Spleen (tissue), 11 donors: ENCODE results near the gene SLC17A5. TPM values are rescaled to one million over a fixed set of nuclear protein-coding genes. Genes with fewer than 3 reads are reported as not detected.

ENCODE experiments used
- DNase-seq: peaks from one replicate; pipeline ENCODE4 v3.0.0-alpha.2; 2020
- H3K27ac ChIP-seq, 8 donors: fragments of 200-600 bp; sonication (generic) in 7 of 8; 1 replicate in 4 of 8; 2 replicates in 4 of 8; pipeline versions ENCODE4 v1.5.0 to v1.8.0; 2016 to 2021; ENCODE audit warnings: inconsistent platforms in 4 of 8, mild to moderate bottlenecking in 4 of 8, moderate library complexity in 1 of 8
- H3K27me3 ChIP-seq, 7 donors: fragments of 200-600 bp; sonication (generic) in 6 of 7; replicated peaks in 1 of 7; 1 replicate in 4 of 7; 2 replicates in 3 of 7; pipeline versions ENCODE4 v1.5.0 to v1.8.0; 2016 to 2021; ENCODE audit warnings: inconsistent platforms in 3 of 7, mild to moderate bottlenecking in 1 of 7
- H3K36me3 ChIP-seq, 6 donors: fragments of 200-600 bp; sonication (generic) in 5 of 6; 1 replicate in 4 of 6; 2 replicates in 2 of 6; pipeline versions ENCODE4 v1.5.0 to v1.8.0; 2016 to 2021; ENCODE audit warnings: inconsistent platforms in 2 of 6
- H3K4me1 ChIP-seq, 6 donors: fragments of 200-600 bp; sonication (generic) in 5 of 6; 1 replicate in 3 of 6; 2 replicates in 3 of 6; pipeline versions ENCODE4 v1.5.0 to v1.8.0; 2016 to 2021; ENCODE audit warnings: inconsistent platforms in 3 of 6
- H3K4me3 ChIP-seq, 8 donors: fragments of 200-600 bp; sonication (generic) in 7 of 8; 1 replicate in 4 of 8; 2 replicates in 4 of 8; pipeline versions ENCODE4 v1.5.0 to v1.8.0; 2016 to 2021; ENCODE audit warnings: inconsistent platforms in 4 of 8, mild to moderate bottlenecking in 4 of 8, moderate library complexity in 2 of 8
- H3K9me3 ChIP-seq, 8 donors: fragments of 200-600 bp; sonication (generic) in 7 of 8; 1 replicate in 4 of 8; 2 replicates in 4 of 8; pipeline versions ENCODE4 v1.5.0 to v1.8.0; 2016 to 2021; ENCODE audit warnings: inconsistent platforms in 4 of 8
- POLR2A ChIP-seq, 3 donors: fragments of 450-650 bp; IDR thresholded peaks; one replicate each; pipeline ENCODE4 v1.5.1; 2017; ENCODE audit warnings: antibody characterized with exemption in 3 of 3, mild to moderate bottlenecking in 1 of 3
- POLR2AphosphoS5 ChIP-seq, 3 donors: sonication (generic); formaldehyde crosslinking; IDR thresholded peaks; one replicate each; pipeline ENCODE4 v1.5.1; 2017; ENCODE audit warnings: antibody characterized with exemption in 3 of 3
- WGBS, 5 donors: extraction: QIAGEN DNeasy Blood & Tissue Kit in 3 of 5; methylation state at CpG; one replicate each; pipeline versions ENCODE4 v1.1.5 to v1.1.7; 2013 to 2018; 5-methylcytosine and 5-hydroxymethylcytosine counted together
- intact Hi-C: fragments of 100-400 bp; cut with DNase I; formaldehyde crosslinking; loops from one replicate; pipeline ENCODE4 v1.15.0; 2023; ENCODE audit warnings: low total_unique reads
- polyA plus RNA-seq, 3 donors: library from polyadenylated mRNA; stranded (reverse); fragments of 200-250 nt; gene quantifications; one replicate each; pipeline ENCODE4 v1.2.1, GENCODE V29; 2013
- total RNA-seq, 7 donors: library from RNA; depleted of rRNA in 3 of 7; stranded (reverse); fragments of >200 nt in 3 of 7; fragmentation: NEBNext Ultra II Directional in 4 of 7; extraction: Animal tissue kit (Norgen Biotek cat#: 25700) in 4 of 7; gene quantifications; one replicate each; pipeline versions ENCODE4 v1.1.0 to v1.2.1, GENCODE V29; 2016 to 2021
- TF ChIP-seq, protein P1 (sequence below), 11 experiments: fragments of 200-600 bp in 7 of 11; fragments of 450-650 bp in 4 of 11; sonication (generic) in 4 of 11; IDR thresholded peaks in 8 of 11; conservative IDR thresholded peaks in 3 of 11; 1 replicate in 7 of 11; 2 replicates in 4 of 11; pipeline versions ENCODE4 v1.4.0 to v1.8.0; 2016 to 2021; ENCODE audit warnings: antibody characterized with exemption in 11 of 11, inconsistent platforms in 4 of 11, mild to moderate bottlenecking in 1 of 11
- donor health status: healthy with polysubstance abuse.
- donor health status: DM: no; HTN: no; CAD: no; lungs with moderate emphysema.
- donor health status: DM: no; HTN: no; CAD: no.
- donor health status: Bipolar disorder and iron deficiency.
- donor health status: healthy.
- donor health status: DM: no; HTN: no; CAD: no.
- donor health status: DM: yes; HTN: yes; CAD: no.

Gene SLC17A5
- total and polyA plus RNA-seq, 10 donors, result 1.1 to 22.8 (median 11.9) TPM

DNA sequence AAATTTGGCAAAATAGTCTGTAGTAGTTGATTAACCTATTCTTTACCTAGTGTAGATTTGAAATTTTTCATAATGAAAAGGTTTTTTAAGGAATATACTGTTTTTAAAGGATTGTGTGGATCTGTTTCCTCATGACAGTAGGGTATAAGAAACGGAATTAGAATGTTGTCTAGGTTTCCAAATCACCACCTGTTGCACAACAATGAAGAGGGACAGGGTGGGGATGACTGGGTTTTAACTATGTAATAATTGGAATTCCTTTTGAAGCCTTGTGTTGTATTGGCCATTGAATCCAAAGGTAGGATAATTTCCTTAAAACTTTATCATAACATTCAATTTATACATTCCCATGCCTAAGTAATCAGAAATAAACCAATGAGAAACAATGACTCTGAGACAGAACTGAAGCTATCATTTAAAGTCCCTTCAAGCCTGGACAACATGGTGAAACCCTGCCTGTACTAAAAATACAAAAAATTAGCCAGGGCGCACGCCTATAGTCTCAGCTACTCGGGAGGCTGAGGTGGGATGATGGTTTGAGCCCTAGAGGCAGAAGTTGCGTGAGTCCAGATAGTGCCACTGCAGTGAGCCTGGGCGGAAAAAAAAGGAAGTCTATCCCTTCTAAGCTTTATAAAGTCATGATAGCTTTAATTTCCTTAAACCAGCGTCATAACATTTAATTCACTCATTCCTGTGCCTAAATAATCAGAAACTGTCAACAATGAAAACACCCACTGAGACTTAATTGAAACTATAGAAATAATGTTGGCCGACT lies 18.3 kb upstream of the SLC17A5 start:
- Histone ChIP-seq H3K27me3 (peaks cover 0 to 24% (median 0%) of the 10 kb centered on the region in 7 donors), H3K27ac (no peak overlapping the region), H3K4me1 (peaks cover 0 to 7% (median 0%) of the 10 kb centered on the region in 6 donors), H3K9me3 (no peaks in the 10 kb centered on the region), H3K4me3 (no peak overlapping the region), H3K36me3 (no peaks in the 10 kb centered on the region)
- intact Hi-C loops, result no loop called here
- WGBS, 5 donors, result 51 to 79% (median 67%) methylated on average over 8 of the region's 8 CpGs
- TF ChIP-seq, protein P1, sequence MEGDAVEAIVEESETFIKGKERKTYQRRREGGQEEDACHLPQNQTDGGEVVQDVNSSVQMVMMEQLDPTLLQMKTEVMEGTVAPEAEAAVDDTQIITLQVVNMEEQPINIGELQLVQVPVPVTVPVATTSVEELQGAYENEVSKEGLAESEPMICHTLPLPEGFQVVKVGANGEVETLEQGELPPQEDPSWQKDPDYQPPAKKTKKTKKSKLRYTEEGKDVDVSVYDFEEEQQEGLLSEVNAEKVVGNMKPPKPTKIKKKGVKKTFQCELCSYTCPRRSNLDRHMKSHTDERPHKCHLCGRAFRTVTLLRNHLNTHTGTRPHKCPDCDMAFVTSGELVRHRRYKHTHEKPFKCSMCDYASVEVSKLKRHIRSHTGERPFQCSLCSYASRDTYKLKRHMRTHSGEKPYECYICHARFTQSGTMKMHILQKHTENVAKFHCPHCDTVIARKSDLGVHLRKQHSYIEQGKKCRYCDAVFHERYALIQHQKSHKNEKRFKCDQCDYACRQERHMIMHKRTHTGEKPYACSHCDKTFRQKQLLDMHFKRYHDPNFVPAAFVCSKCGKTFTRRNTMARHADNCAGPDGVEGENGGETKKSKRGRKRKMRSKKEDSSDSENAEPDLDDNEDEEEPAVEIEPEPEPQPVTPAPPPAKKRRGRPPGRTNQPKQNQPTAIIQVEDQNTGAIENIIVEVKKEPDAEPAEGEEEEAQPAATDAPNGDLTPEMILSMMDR (IDR thresholded peaks at IDR 0.05 in 8 of 11, conservative IDR thresholded peaks at IDR 0.05 in 3 of 11), result no peak
- TF ChIP-seq POLR2A (IDR thresholded peaks at IDR 0.05) (no peak), POLR2AphosphoS5 (IDR thresholded peaks at IDR 0.05) (no peak)
- DNase-seq, result no peak

- no peaks in the 10 kb centered on the region for H3K9me3 ChIP-seq
- peaks cover 0 to 33% (median 0%) of the 10 kb centered on the region in 7 donors for H3K27me3 ChIP-seq
- intact Hi-C loops, result no loop called here
- H3K4me1 ChIP-seq, result peaks cover 0 to 3% (median 0%) of the 10 kb centered on the region in 6 donors
- TF ChIP-seq POLR2A (IDR thresholded peaks at IDR 0.05) (no peak), POLR2AphosphoS5 (IDR thresholded peaks at IDR 0.05) (no peak)
- TF ChIP-seq, protein P1 (IDR thresholded peaks at IDR 0.05 in 8 of 11, conservative IDR thresholded peaks at IDR 0.05 in 3 of 11), result no peak
- no peak overlapping the region for H3K4me3 ChIP-seq
- no peaks in the 10 kb centered on the region for H3K36me3 ChIP-seq
- 76 to 86% (median 83%) methylated on average over 1 of the region's 1 CpG for WGBS, 5 donors
- no peak overlapping the region for H3K27ac ChIP-seq
- DNase-seq, result no peak
Measured at GRCh38 chr6:73669005-73669404, 15.2 kb upstream of the SLC17A5 start.

GRCh38 chr6:73667798-73668197 lies 14.0 kb upstream of the SLC17A5 start:
- no peak overlapping the region for H3K27ac ChIP-seq
- no peak overlapping the region for H3K4me3 ChIP-seq
- no peaks in the 10 kb centered on the region for H3K36me3 ChIP-seq
- TF ChIP-seq POLR2AphosphoS5 (IDR thresholded peaks at IDR 0.05) (no peak), POLR2A (IDR thresholded peaks at IDR 0.05) (no peak)
- TF ChIP-seq, protein P1 (IDR thresholded peaks at IDR 0.05 in 8 of 11, conservative IDR thresholded peaks at IDR 0.05 in 3 of 11), result no peak
- intact Hi-C loops, result no loop called here
- DNase-seq, result no peak
- 56 to 71% (median 65%) methylated on average over 1 of the region's 1 CpG for WGBS, 5 donors
- peaks cover 0 to 3% (median 0%) of the 10 kb centered on the region in 6 donors for H3K4me1 ChIP-seq
- no peaks in the 10 kb centered on the region for H3K9me3 ChIP-seq
- H3K27me3 ChIP-seq, result peaks cover 0 to 33% (median 0%) of the 10 kb centered on the region in 7 donors

DNA sequence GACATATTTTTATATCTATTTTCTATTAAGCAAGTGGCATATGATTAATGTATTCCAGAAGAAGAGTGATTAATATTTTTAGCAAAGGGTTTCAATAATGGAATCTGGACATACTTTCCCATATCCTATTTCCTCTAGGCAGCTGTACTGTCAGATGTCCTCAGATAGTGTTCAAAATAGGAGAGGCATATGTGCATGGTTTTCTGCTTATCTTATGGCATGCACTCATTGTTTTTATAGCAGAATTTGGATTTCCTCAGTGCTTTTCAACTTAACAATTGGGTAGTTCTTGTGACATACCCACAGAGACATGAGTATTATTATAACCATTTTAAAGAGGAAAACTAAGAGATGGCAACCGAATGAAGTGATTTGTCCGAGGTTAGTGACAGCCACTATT lies 12.6 kb upstream of the SLC17A5 start:
- TF ChIP-seq, protein P1 (IDR thresholded peaks at IDR 0.05 in 8 of 11, conservative IDR thresholded peaks at IDR 0.05 in 3 of 11), result no peak
- no peak for TF ChIP-seq POLR2A (IDR thresholded peaks at IDR 0.05)
- Histone ChIP-seq H3K27ac (no peak overlapping the region), H3K4me3 (no peak overlapping the region), H3K9me3 (no peaks in the 10 kb centered on the region), H3K4me1 (no peaks in the 10 kb centered on the region), H3K27me3 (peaks cover 0 to 27% (median 0%) of the 10 kb centered on the region in 7 donors), H3K36me3 (no peaks in the 10 kb centered on the region)
- intact Hi-C loops, result no loop called here
- WGBS, 5 donors, result 48 to 76% (median 69%) methylated on average over 2 of the region's 2 CpGs
- DNase-seq, result no peak
